HEK293 (cell line): Measurements from ENCODE around the gene METTL1.

Experiments used
- SALL2 ChIP-seq: fragments of 450-650 bp; formaldehyde crosslinking; IDR thresholded peaks from 2 replicates; pipeline ENCODE4 v1.5.0; 2017; ENCODE audit warnings: missing biosample characterization, mild to moderate bottlenecking, missing genetic modification characterization, borderline replicate concordance
- YY1 ChIP-seq: fragments of 450-650 bp; formaldehyde crosslinking; IDR thresholded peaks from 2 replicates; pipeline ENCODE4 v1.5.1; 2018; ENCODE audit warnings: missing biosample characterization, missing genetic modification characterization
- ZNF174 ChIP-seq: fragments of 450-650 bp; formaldehyde crosslinking; IDR thresholded peaks from 2 replicates; pipeline ENCODE4 v1.5.0; 2017; ENCODE audit warnings: missing biosample characterization, mild to moderate bottlenecking, missing genetic modification characterization
- ZNF510 ChIP-seq: fragments of 450-650 bp; formaldehyde crosslinking; IDR thresholded peaks from 2 replicates; pipeline ENCODE4 v1.5.1; 2018; ENCODE audit warnings: mild to moderate bottlenecking, missing genetic modification characterization, missing biosample characterization; ENCODE audit not compliant: insufficient replicate concordance
- ZNF549 ChIP-seq: fragments of 450-650 bp; IDR thresholded peaks from 2 replicates; pipeline ENCODE4 v1.5.1; 2018; ENCODE audit warnings: missing biosample characterization, missing genetic modification characterization, mild to moderate bottlenecking, inconsistent platforms, moderate library complexity
- ZSCAN23 ChIP-seq: fragments of 450-650 bp; formaldehyde crosslinking; IDR thresholded peaks from 2 replicates; pipeline ENCODE4 v1.5.1; 2016; ENCODE audit warnings: missing biosample characterization, missing genetic modification characterization
- TF ChIP-seq, protein P1 (sequence below): fragments of 450-650 bp; formaldehyde crosslinking; IDR thresholded peaks from 2 replicates; pipeline ENCODE4 v1.5.1; 2016; ENCODE audit warnings: missing biosample characterization, missing genetic modification characterization
- TF ChIP-seq, protein P2 (sequence below): fragments of 450-650 bp; formaldehyde crosslinking; IDR thresholded peaks from 2 replicates; pipeline ENCODE4 v1.5.1; 2016; ENCODE audit warnings: missing biosample characterization, missing genetic modification characterization

DNA sequence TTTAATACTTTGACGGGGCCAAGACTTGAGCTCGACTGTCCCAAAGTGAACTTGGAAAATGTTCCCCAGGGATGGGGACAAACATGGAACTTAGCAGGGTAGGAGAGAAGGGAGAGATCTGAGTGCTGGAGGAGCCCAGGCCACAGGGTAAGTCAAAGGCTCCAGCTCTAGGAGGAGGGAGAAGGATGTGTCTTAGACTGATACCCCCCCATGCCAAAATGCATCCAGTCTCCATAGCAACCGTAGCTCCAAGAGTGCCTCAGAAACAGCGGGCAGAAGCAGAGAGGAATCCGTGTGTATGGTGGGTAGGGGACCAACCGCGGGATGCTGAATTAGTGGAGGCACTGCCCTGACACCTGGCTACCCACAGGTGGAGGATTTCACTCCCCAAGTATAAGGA is 32.5 kb downstream of the METTL1 start:
- TF ChIP-seq YY1 (tag by site-specific recombination) (no peak), ZNF549 (tag by site-specific recombination) (no peak), ZNF174 (no peak), ZSCAN23 (tag by site-specific recombination) (no peak), ZNF510 (no peak), SALL2 (tag by site-specific recombination) (no peak)
- TF ChIP-seq, protein P1, sequence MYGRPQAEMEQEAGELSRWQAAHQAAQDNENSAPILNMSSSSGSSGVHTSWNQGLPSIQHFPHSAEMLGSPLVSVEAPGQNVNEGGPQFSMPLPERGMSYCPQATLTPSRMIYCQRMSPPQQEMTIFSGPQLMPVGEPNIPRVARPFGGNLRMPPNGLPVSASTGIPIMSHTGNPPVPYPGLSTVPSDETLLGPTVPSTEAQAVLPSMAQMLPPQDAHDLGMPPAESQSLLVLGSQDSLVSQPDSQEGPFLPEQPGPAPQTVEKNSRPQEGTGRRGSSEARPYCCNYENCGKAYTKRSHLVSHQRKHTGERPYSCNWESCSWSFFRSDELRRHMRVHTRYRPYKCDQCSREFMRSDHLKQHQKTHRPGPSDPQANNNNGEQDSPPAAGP (tag by site-specific recombination) = no peak
- TF ChIP-seq, protein P2, sequence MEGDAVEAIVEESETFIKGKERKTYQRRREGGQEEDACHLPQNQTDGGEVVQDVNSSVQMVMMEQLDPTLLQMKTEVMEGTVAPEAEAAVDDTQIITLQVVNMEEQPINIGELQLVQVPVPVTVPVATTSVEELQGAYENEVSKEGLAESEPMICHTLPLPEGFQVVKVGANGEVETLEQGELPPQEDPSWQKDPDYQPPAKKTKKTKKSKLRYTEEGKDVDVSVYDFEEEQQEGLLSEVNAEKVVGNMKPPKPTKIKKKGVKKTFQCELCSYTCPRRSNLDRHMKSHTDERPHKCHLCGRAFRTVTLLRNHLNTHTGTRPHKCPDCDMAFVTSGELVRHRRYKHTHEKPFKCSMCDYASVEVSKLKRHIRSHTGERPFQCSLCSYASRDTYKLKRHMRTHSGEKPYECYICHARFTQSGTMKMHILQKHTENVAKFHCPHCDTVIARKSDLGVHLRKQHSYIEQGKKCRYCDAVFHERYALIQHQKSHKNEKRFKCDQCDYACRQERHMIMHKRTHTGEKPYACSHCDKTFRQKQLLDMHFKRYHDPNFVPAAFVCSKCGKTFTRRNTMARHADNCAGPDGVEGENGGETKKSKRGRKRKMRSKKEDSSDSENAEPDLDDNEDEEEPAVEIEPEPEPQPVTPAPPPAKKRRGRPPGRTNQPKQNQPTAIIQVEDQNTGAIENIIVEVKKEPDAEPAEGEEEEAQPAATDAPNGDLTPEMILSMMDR (tag by site-specific recombination) = no peak
